Measurements from ENCODE around the gene CEBPZOS.
"Not testable (repeated sequence)": the region's sequence is repeated elsewhere in the genome, so short reads cannot be mapped to it uniquely, and the experiment has no call there.

Gene CEBPZOS

GRCh38 chr2:37191747-37192146, 4.5 kb upstream of the CEBPZOS start:
- no peak for DNase-seq

- no peak for DNase-seq
Measured at GRCh38 chr2:37192551-37192950, 3.7 kb upstream of the CEBPZOS start.

- DNase-seq = not testable (repeated sequence)
Measured at GRCh38 chr2:37195862-37196319, 405 bp upstream of the CEBPZOS start.

- DNase-seq = no peak
Measured at GRCh38 chr2:37198681-37199065, 2.4 kb downstream of the CEBPZOS start.

- DNase-seq = no peak
Measured at GRCh38 chr2:37201208-37201607, 4.9 kb downstream of the CEBPZOS start.

GRCh38 chr2:37201766-37202165, 5.5 kb downstream of the CEBPZOS start:
- peak in 1 of 2 donors; percentile 59 for DNase-seq

GRCh38 chr2:37203708-37204107, 7.4 kb downstream of the CEBPZOS start:
- DNase-seq = no peak

GRCh38 chr2:37205071-37205661, 8.9 kb downstream of the CEBPZOS start:
- DNase-seq = not testable (repeated sequence)

- DNase-seq = no peak
Measured at GRCh38 chr2:37205689-37206341, 9.5 kb downstream of the CEBPZOS start.

GRCh38 chr2:37206760-37207159, 10.5 kb downstream of the CEBPZOS start:
- DNase-seq = not testable (repeated sequence)

- DNase-seq = no peak
Measured at GRCh38 chr2:37211212-37211611, 14.9 kb downstream of the CEBPZOS start.

GRCh38 chr2:37211939-37212338, 15.6 kb downstream of the CEBPZOS start:
- no peak for DNase-seq

- no peak for DNase-seq
Measured at GRCh38 chr2:37215250-37215649, 19.0 kb downstream of the CEBPZOS start.

GRCh38 chr2:37219046-37219445, 22.8 kb downstream of the CEBPZOS start:
- DNase-seq = no peak

GRCh38 chr2:37223131-37223530, 26.8 kb downstream of the CEBPZOS start:
- no peak for DNase-seq

- no peak for DNase-seq
Measured at GRCh38 chr2:37224063-37224462, 27.8 kb downstream of the CEBPZOS start.

GRCh38 chr2:37225129-37225528, 28.8 kb downstream of the CEBPZOS start:
- DNase-seq = not testable (repeated sequence)

GRCh38 chr2:37226863-37227262, 30.6 kb downstream of the CEBPZOS start:
- DNase-seq = no peak

GRCh38 chr2:37228788-37229187, 32.5 kb downstream of the CEBPZOS start:
- no peak for DNase-seq

GRCh38 chr2:37230581-37230980, 34.3 kb downstream of the CEBPZOS start:
- DNase-seq = no peak

- DNase-seq = peak; percentile 83 to 84
Measured at GRCh38 chr2:37231241-37232130, 35.2 kb downstream of the CEBPZOS start, which contains the start of the genes CEBPZ and NDUFAF7. TSS of gene CEBPZ (minus strand) at chr2:37231596. CDS start at chr2:37231567, 29 bp downstream. TSS of gene NDUFAF7 (plus strand) at chr2:37231658. CDS start at chr2:37231706, 48 bp downstream.

- no peak for DNase-seq
Measured at GRCh38 chr2:37232131-37232933, 36.0 kb downstream of the CEBPZOS start.

GRCh38 chr2:37243435-37243834, 47.1 kb downstream of the CEBPZOS start:
- DNase-seq = no peak

Data from bone marrow (tissue), 2 donors.